Osteoblast (primary cell): Measurements from ENCODE around the gene IL16. TPM values are rescaled to one million over a fixed set of nuclear protein-coding genes. Genes with fewer than 3 reads are reported as not detected.

ENCODE experiments used
- DNase-seq: peaks from one replicate; pipeline ENCODE4 v3.0.0; 2011; ENCODE audit warnings: low spot score, mixed read lengths; ENCODE audit not compliant: insufficient read length; ENCODE audit errors: missing footprints
- H2AFZ ChIP-seq: 2 replicates; pipeline ENCODE4 v1.6.0; 2011; ENCODE audit warnings: mild to moderate bottlenecking, low read length
- H3K27ac ChIP-seq: 2 replicates; pipeline ENCODE4 v1.5.1; 2011; ENCODE audit warnings: mild to moderate bottlenecking, low read depth, low read length, moderate library complexity
- H3K27me3 ChIP-seq: 2 replicates; pipeline ENCODE4 v1.6.0; 2012; ENCODE audit warnings: mild to moderate bottlenecking, control low read depth, inconsistent platforms, low read length, moderate library complexity; ENCODE audit not compliant: insufficient read depth
- H3K36me3 ChIP-seq: 2 replicates; pipeline ENCODE4 v1.5.1; 2011; ENCODE audit warnings: mild to moderate bottlenecking, low read length, control low read depth, moderate library complexity; ENCODE audit not compliant: insufficient read depth
- H3K4me1 ChIP-seq: 2 replicates; pipeline ENCODE4 v1.5.1; 2011; ENCODE audit warnings: mild to moderate bottlenecking, low read length, control low read depth, moderate library complexity; ENCODE audit not compliant: insufficient read depth
- H3K4me2 ChIP-seq: 2 replicates; pipeline ENCODE4 v1.6.0; 2011; ENCODE audit warnings: mild to moderate bottlenecking, low read length; ENCODE audit not compliant: insufficient read depth
- H3K4me3 ChIP-seq: fragments of 200-600 bp; sonication (generic); 3 replicates; pipeline ENCODE4 v1.5.1; 2012; ENCODE audit warnings: mild to moderate bottlenecking, low read length, inconsistent platforms; ENCODE audit not compliant: insufficient read depth
- H3K79me2 ChIP-seq: 2 replicates; pipeline ENCODE4 v1.6.0; 2012; ENCODE audit warnings: mild to moderate bottlenecking, low read length, control low read depth, inconsistent platforms; ENCODE audit not compliant: insufficient read depth
- H3K9me3 ChIP-seq: 2 replicates; pipeline ENCODE4 v1.5.1; 2011; ENCODE audit warnings: low read depth, low read length, control low read depth
- H4K20me1 ChIP-seq: 2 replicates; pipeline ENCODE4 v1.6.0; 2012; ENCODE audit warnings: mild to moderate bottlenecking, low read length, control low read depth; ENCODE audit not compliant: insufficient read depth
- CTCF ChIP-seq: IDR thresholded peaks from 2 replicates; pipeline ENCODE4 v1.5.1; 2011; ENCODE audit warnings: mild to moderate bottlenecking, low read depth, low read length, moderate library complexity; ENCODE audit errors: extremely low read depth
- total RNA-seq: library from RNA; depleted of rRNA; stranded (reverse); fragments of >200 nt; gene quantifications from 2 replicates; pipeline ENCODE4 v1.2.3, GENCODE V29; 2012

Gene IL16
- total RNA-seq, 1 donor: 6.5 TPM

- H3K9me3 ChIP-seq: no peaks in the 10 kb centered on the region
- no peaks in the 10 kb centered on the region for H3K79me2 ChIP-seq
- no peak overlapping the region for H3K27ac ChIP-seq
- H3K4me3 ChIP-seq: no peak overlapping the region
- H2AFZ ChIP-seq: no peak overlapping the region
- H3K27me3 ChIP-seq: no peaks in the 10 kb centered on the region
- DNase-seq: no peak
- no peaks in the 10 kb centered on the region for H3K36me3 ChIP-seq
- peaks cover 17% of the 10 kb centered on the region for H3K4me1 ChIP-seq
- H4K20me1 ChIP-seq: no peaks in the 10 kb centered on the region
- H3K4me2 ChIP-seq: no peak overlapping the region
- TF ChIP-seq CTCF: no peak
Observed at GRCh38 chr15:81168644-81169043, 28.0 kb upstream of the IL16 start.

- Histone ChIP-seq H3K9me3 (no peaks in the 10 kb centered on the region), H3K79me2 (no peaks in the 10 kb centered on the region), H3K4me1 (peaks cover 1% of the 10 kb centered on the region), H3K27me3 (no peaks in the 10 kb centered on the region), H2AFZ (no peak overlapping the region), H3K36me3 (no peaks in the 10 kb centered on the region), H3K4me2 (no peak overlapping the region), H3K27ac (no peak overlapping the region), H4K20me1 (no peaks in the 10 kb centered on the region), H3K4me3 (no peak overlapping the region)
- no peak for TF ChIP-seq CTCF
- DNase-seq: no peak
Observed at GRCh38 chr15:81170511-81170910, 26.2 kb upstream of the IL16 start.

- no peak overlapping the region for H3K4me2 ChIP-seq
- no peak overlapping the region for H3K4me3 ChIP-seq
- H3K9me3 ChIP-seq: no peaks in the 10 kb centered on the region
- no peaks in the 10 kb centered on the region for H3K27me3 ChIP-seq
- H3K36me3 ChIP-seq: no peaks in the 10 kb centered on the region
- no peaks in the 10 kb centered on the region for H3K79me2 ChIP-seq
- DNase-seq: no peak
- no peaks in the 10 kb centered on the region for H4K20me1 ChIP-seq
- H3K27ac ChIP-seq: no peak overlapping the region
- no peaks in the 10 kb centered on the region for H3K4me1 ChIP-seq
- no peak overlapping the region for H2AFZ ChIP-seq
- TF ChIP-seq CTCF: no peak
Observed at GRCh38 chr15:81171286-81171685, 25.4 kb upstream of the IL16 start.

- H3K4me1 ChIP-seq: no peaks in the 10 kb centered on the region
- no peaks in the 10 kb centered on the region for H3K9me3 ChIP-seq
- H3K36me3 ChIP-seq: no peaks in the 10 kb centered on the region
- DNase-seq: no peak
- H3K27me3 ChIP-seq: peaks cover 4% of the 10 kb centered on the region
- no peak overlapping the region for H3K4me3 ChIP-seq
- TF ChIP-seq CTCF: no peak
- H3K79me2 ChIP-seq: no peaks in the 10 kb centered on the region
- H3K4me2 ChIP-seq: no peak overlapping the region
- no peaks in the 10 kb centered on the region for H4K20me1 ChIP-seq
- H2AFZ ChIP-seq: no peak overlapping the region
- H3K27ac ChIP-seq: no peak overlapping the region
Observed at GRCh38 chr15:81174125-81174791, 22.4 kb upstream of the IL16 start.
